ENCODE data around the gene GJB3. TPM values are rescaled to one million over a fixed set of nuclear protein-coding genes. Genes with fewer than 3 reads are reported as not detected.
"Not testable (repeated sequence)": the region's sequence is repeated elsewhere in the genome, so short reads cannot be mapped to it uniquely, and the experiment has no call there.

GJB3 gene
- total RNA-seq: 1 to 10 TPM in 3 of 4 donors, not detected in 1; 1.5 to 1.9 (median 1.7) TPM

GRCh38 chr1:34781071-34781843, at the start of gene GJB3:
GJB3 (plus strand) TSS chr1:34781214; CDS start chr1:34784763, 3,549 bp downstream.
- DNase-seq: peak in 1 of 3 donors; percentile 60
- H3K27me3 ChIP-seq: peaks cover 0 to 15% of the 10 kb centered on the region in 2 donors
- peak within 1 kb of the TSS; percentile 18 to 50 (median 34) for H3K4me3 ChIP-seq
- no peaks in the 10 kb centered on the region for H3K9me3 ChIP-seq
- TF ChIP-seq CTCF (IDR thresholded peaks at IDR 0.05) (no peak), POLR2A (IDR thresholded peaks at IDR 0.05) (no peak)
- H3K4me1 ChIP-seq: peaks cover 0 to 18% (median 3%) of the 10 kb centered on the region in 4 donors
- peak within 1 kb of the TSS in 2 of 4 donors; percentile 4 to 35 for H3K27ac ChIP-seq
- no peaks in the 10 kb centered on the region for H3K36me3 ChIP-seq

DNA sequence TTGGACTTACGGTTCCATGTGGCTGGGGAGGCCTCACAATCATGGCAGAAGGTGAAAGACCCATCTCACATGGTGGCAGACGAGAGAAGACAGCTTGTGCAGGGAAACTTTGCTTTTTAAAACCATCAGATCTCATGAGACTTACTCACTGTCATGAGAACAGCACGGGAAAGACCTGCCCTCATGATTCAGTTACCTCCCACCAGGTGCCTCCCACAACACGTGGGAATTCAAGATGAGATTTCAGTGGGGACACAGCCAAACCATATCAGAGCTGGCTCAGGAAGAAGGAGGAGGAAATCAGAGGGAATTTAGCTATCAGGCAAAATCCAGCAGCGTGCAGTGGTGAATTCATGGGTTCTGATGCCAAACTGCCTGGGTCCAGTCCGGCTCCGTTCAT, 48.2 kb upstream of the GJB3 start:
- not testable (repeated sequence) for H3K4me3 ChIP-seq, H3K36me3 ChIP-seq, H3K27ac ChIP-seq, DNase-seq, H3K9me3 ChIP-seq, H3K27me3 ChIP-seq, H3K4me1 ChIP-seq

- Histone ChIP-seq H3K27ac (no peak overlapping the region), H3K4me1 (no peaks in the 10 kb centered on the region), H3K36me3 (no peaks in the 10 kb centered on the region), H3K4me3 (no peak overlapping the region), H3K9me3 (no peaks in the 10 kb centered on the region), H3K27me3 (no peaks in the 10 kb centered on the region)
- no peak for DNase-seq
- TF ChIP-seq POLR2A (IDR thresholded peaks at IDR 0.05) (no peak), CTCF (IDR thresholded peaks at IDR 0.05) (no peak)
These were observed 44.3 kb upstream of the GJB3 start for GRCh38 chr1:34736692-34737091.

DNA sequence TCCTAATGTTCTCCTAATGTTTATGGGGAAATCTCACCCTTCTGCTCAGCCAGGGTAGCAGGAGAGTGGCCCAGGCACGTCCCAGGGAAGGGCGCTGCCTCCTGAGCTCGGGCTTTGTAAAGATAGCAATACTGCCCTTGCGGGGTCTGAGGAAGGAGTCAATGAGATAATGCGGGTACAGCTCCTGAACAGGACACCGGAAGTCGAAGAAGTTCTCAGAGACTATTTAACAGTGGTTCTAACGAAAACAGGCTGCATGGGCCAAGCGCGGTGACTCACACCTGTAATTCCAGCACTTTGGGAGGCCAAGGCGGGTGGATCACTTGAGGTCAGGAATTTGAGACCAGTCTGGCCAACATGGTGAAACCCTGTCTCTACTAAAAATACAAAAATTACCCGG, 43.8 kb upstream of the GJB3 start:
- H3K4me1 ChIP-seq, H3K27me3 ChIP-seq, H3K4me3 ChIP-seq, H3K36me3 ChIP-seq, H3K27ac ChIP-seq, DNase-seq, H3K9me3 ChIP-seq: not testable (repeated sequence)

GRCh38 chr1:34739613-34740012, 41.4 kb upstream of the GJB3 start:
- no peak for DNase-seq
- Histone ChIP-seq H3K36me3 (no peaks in the 10 kb centered on the region), H3K27me3 (no peaks in the 10 kb centered on the region), H3K27ac (no peak overlapping the region), H3K4me1 (peaks cover 0 to 6% (median 0%) of the 10 kb centered on the region in 4 donors), H3K9me3 (no peaks in the 10 kb centered on the region), H3K4me3 (no peak overlapping the region)
- TF ChIP-seq CTCF (IDR thresholded peaks at IDR 0.05) (no peak), POLR2A (IDR thresholded peaks at IDR 0.05) (no peak)

- Histone ChIP-seq H3K36me3 (no peaks in the 10 kb centered on the region), H3K9me3 (no peaks in the 10 kb centered on the region), H3K4me3 (no peak overlapping the region), H3K27me3 (no peaks in the 10 kb centered on the region), H3K27ac (no peak overlapping the region), H3K4me1 (peaks cover 0 to 6% (median 0%) of the 10 kb centered on the region in 4 donors)
- no peak for TF ChIP-seq CTCF (IDR thresholded peaks at IDR 0.05)
- no peak for TF ChIP-seq POLR2A (IDR thresholded peaks at IDR 0.05)
- DNase-seq: no peak
These were observed 40.7 kb upstream of the GJB3 start for GRCh38 chr1:34740161-34740868.

All from Peyer's patch (tissue), 4 donors.